ENCODE data around the gene TMEM255B.
"Not testable (repeated sequence)": the region's sequence is repeated elsewhere in the genome, so short reads cannot be mapped to it uniquely, and the experiment has no call there.

TMEM255B gene

DNA sequence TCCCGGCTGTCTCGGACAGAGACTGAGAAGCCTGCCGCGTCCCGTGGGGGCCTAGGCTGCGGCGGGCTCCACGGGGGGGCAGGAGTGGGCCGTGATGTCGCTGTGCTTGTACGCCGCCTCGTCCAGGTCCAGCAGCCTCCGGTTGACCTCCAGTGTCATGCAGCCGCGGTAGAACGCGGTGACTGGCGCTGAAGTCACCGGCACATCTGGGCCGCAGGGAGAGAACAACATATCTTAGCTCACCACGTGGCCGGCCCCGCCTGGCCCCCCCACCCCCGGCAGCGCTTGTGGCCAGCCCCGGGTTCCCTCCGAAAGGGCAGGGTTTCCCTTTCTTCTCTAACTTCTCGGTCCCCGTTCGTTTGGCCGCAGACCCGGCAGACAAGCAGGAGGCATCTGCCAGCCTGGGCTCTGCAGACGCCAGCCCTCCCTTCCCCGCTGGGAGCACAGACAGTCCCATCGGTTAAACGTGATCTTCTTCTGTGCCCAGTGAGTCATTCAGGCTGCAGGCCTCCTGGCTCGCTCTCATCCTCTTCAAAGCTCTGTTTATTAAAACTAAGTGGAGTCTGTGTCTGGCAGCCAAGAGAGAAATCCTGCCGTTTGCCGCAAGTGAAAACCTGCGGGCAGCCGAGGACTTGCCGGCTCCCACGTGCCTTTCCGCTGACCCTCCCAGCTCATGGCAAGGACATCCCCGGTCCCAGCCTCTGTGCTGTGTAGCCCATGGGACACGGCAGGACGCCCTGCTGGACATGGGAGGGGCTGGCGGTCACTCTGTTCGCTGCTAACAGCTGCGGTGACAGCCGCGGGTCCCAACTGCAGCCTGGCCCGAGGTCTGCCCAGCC is 62.0 kb downstream of the TMEM255B start:
- no peak for DNase-seq

DNA sequence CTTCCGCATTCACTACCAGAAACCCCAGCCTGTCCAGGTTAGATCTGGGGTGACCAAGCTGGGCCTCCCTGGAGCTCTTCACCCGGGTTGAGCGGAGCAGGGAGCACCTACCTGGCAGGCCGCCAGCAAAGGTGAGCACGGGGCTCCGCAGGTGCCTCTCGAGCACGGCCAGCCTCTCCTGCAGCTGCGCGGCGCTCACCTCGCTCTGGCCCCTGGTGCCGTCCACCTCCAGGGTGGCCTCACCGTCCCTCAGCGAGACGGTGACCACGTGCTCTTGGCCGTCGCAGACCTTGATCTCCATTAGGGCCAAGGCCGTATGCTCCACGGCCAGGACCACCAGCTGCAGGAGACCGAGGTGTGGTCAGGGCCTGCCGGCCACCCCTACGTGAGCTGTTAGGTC is 62.8 kb downstream of the TMEM255B start:
- no peak for DNase-seq

DNA sequence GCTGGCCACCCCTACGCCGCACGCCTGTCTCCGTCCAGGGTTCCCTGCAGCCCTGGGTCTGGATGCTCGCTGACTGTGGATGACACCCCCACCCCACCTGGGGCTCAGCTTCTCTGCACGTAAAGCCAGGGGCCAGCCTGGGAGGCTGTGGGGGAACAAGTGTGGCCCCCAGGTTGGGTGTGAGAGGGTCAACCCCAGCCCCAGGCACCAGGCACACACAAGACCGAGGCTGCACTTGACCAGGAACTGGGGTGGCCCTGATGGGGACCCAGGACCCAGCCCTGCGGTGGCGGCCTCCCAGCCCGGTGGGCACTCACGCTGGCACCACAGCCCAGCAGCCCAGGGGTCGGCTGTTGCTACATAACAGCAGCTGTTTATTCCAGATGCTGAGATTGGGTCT is 63.2 kb downstream of the TMEM255B start:
- no peak for DNase-seq

GRCh38 chr13:113822956-113823744 is 64.1 kb downstream of the TMEM255B start:
- DNase-seq: no peak

GRCh38 chr13:113823771-113824170 is 64.7 kb downstream of the TMEM255B start:
- no peak for DNase-seq

DNA sequence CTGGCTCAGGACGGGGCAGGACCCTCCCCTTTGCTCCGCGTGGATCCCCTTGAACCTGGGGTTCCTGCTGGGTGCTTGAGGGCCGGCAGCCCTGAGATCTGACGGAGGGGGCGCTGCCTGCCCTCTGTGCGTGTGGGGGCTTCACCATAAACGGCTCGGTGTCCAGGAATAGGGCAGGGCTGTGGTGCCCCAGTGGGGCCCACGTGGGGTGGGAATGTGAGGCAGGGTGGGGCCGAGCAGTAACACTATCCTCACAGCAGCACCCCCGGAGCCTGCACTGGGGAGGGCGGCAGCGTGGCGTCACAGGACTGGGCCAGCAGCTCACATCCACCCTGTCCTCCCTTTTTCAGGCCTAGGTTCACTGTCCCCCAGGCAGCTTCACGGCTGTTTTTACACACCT is 66.8 kb downstream of the TMEM255B start:
- DNase-seq: no peak

- not testable (repeated sequence) for DNase-seq
Measured at GRCh38 chr13:113826446-113826845, 67.4 kb downstream of the TMEM255B start.

GRCh38 chr13:113827021-113827420 is 68.0 kb downstream of the TMEM255B start:
- no peak for DNase-seq

- no peak for DNase-seq
Measured at GRCh38 chr13:113828282-113828825, 69.3 kb downstream of the TMEM255B start.

DNA sequence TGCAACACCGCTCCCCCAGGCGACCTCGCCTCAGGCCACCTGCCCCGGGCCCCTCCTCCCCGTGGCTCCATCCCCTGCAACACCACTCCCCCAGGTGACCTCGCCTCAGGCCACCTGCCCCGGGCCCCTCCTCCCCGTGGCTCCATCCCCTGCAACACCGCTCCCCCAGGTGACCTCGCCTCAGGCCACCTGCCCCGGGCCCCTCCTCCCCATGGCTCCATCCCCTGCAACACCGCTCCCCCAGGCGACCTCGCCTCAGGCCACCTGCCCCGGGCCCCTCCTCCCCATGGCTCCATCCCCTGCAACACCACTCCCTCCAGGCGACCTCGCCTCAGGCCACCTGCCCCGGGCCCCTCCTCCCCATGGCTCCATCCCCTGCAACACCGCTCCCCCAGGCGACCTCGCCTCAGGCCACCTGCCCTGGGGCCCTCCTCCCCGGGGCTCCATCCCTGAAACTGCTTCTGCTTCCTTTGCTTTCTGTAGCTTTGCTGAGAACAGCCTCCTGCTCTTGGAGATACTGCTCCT is 71.5 kb downstream of the TMEM255B start:
- not testable (repeated sequence) for DNase-seq

- DNase-seq: no peak
Measured at GRCh38 chr13:113831061-113831460, 72.0 kb downstream of the TMEM255B start.

DNA sequence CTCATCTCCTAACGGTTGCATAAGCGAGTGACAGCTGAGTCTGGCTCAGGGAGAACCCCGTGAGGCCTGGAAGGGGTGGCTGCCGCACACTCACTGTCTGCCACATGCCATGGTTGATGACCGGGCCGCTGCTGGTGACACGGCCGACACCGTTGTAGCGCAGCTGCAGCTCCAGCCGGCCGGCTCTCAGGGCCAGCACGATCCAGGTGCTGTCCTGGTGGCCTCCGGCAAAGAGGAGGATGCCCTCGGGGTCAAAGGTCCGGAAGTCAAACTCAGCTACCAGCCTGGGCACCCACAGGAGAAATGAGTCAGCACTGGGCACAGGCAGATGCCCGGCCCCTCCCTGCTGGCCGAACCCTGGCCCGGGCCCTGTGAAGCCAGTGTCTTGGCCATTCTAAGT is 73.2 kb downstream of the TMEM255B start:
- DNase-seq: no peak

DNA sequence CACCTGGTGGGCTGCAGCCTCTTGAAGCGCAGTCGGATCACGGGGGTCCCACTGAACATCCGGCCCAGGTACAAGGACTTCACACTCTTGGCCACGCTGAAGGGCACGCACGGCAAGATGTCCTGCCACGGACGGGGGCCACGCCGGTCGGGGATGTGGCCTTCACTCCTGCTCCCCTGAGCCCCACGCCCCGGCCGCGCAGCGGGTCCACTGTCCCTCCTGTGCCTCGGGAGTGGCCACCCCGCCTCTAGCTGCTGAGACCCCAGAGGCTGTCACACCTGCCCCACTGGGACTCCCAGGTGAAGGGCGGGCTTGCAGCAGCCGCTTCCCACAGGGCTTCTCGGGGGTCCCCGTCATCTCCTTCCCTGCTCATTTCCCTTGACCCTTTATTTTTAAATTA is 73.6 kb downstream of the TMEM255B start:
- DNase-seq: no peak

GRCh38 chr13:113833111-113833830 is 74.2 kb downstream of the TMEM255B start:
- DNase-seq: no peak

- DNase-seq: not testable (repeated sequence)
Measured at GRCh38 chr13:113834006-113834405, 75.0 kb downstream of the TMEM255B start.

- DNase-seq: no peak
Measured at GRCh38 chr13:113834496-113835200, 75.6 kb downstream of the TMEM255B start.

- no peak for DNase-seq
Measured at GRCh38 chr13:113835461-113836270, 76.6 kb downstream of the TMEM255B start.

- DNase-seq: no peak
Measured at GRCh38 chr13:113836768-113837559, 77.9 kb downstream of the TMEM255B start.

DNA sequence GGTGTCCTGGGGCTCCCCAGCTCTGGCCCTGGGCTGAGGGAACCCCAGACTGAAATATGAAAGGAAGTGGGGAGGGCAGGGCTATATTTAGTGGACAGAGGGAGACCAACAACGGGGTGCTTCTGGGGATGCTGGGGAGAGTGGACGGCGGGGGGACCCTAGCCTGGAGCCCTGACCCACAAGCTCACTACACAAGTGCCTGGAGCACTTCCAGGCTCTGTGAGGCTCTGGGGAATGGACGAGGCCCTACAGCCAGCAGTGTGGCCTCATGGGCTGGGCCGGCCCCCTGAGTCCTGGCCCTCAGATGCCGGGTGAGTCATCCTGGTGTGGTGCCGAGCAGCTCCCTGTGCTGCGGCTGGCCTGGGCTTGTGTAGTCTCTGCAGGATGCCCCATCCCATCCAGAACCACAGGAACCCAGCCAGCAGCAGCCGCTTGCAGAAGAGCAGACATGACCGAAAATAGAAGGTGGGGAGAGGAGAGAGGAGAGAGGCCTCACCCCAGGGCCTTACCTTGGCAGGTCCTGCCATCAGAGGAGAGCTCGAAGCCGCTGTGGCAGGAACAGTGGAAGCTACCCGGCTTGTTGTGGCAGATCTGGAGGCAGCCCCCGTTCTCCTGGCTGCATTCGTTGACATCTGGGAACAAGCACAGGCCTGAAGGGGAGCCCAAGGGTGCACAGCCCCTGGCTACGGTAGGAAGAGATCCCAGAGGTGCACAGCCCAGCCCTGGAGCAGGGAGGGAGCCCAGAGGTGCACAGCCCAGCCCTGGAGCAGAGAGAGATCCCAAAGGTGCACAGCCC is 78.7 kb downstream of the TMEM255B start:
- no peak for DNase-seq

Measured in NCI-H1436 treated with DMSO at 0.1 percent for 48 hours (cell line).